H9 (cell line): Measurements from ENCODE around the gene ZBTB12. TPM values are rescaled to one million over a fixed set of nuclear protein-coding genes. Genes with fewer than 3 reads are reported as not detected.

Experiments
- DNase-seq: peaks from one replicate; pipeline ENCODE4 v3.0.0-alpha.2; 2017
- H2AFZ ChIP-seq: one replicate; pipeline ENCODE4 v1.6.1; 2013; ENCODE audit warnings: mild to moderate bottlenecking, low read length, control low read depth, moderate library complexity
- H2AK5ac ChIP-seq: 2 replicates; pipeline ENCODE4 v1.6.1; 2013; ENCODE audit warnings: low read length, control low read depth, mixed read lengths; ENCODE audit not compliant: insufficient read length
- H2BK120ac ChIP-seq: one replicate; pipeline ENCODE4 v1.6.1; 2013; ENCODE audit warnings: low read depth, mild to moderate bottlenecking, low read length, control low read depth, inconsistent platforms; ENCODE audit not compliant: poor library complexity, severe bottlenecking
- H2BK12ac ChIP-seq: 2 replicates; pipeline ENCODE4 v1.6.1; 2013; ENCODE audit warnings: low read length, control low read depth, mixed read lengths, low read depth; ENCODE audit not compliant: insufficient read length
- H2BK15ac ChIP-seq: 2 replicates; pipeline ENCODE4 v1.6.1; 2013; ENCODE audit warnings: low read depth, low read length, control low read depth
- H2BK20ac ChIP-seq: one replicate; pipeline ENCODE4 v1.6.1; 2013; ENCODE audit warnings: low read depth, mild to moderate bottlenecking, low read length, control low read depth, inconsistent platforms; ENCODE audit not compliant: poor library complexity, severe bottlenecking
- H2BK5ac ChIP-seq: 2 replicates; pipeline ENCODE4 v1.6.1; 2013; ENCODE audit warnings: low read length, control low read depth, mixed read lengths; ENCODE audit not compliant: insufficient read length
- H3K14ac ChIP-seq: 2 replicates; pipeline ENCODE4 v1.6.1; 2013; ENCODE audit warnings: low read length, control low read depth; ENCODE audit not compliant: insufficient read depth
- H3K18ac ChIP-seq: 2 replicates; pipeline ENCODE4 v1.6.1; 2013; ENCODE audit warnings: low read depth, mild to moderate bottlenecking, mixed read lengths, low read length, control low read depth; ENCODE audit not compliant: insufficient read length
- H3K23ac ChIP-seq: 2 replicates; pipeline ENCODE4 v1.6.1; 2013; ENCODE audit warnings: low read length, control low read depth, mixed read lengths, low read depth; ENCODE audit not compliant: insufficient read length
- H3K23me2 ChIP-seq: 2 replicates; pipeline ENCODE4 v1.6.1; 2013; ENCODE audit warnings: low read depth, mild to moderate bottlenecking, mixed read lengths, low read length, control low read depth; ENCODE audit not compliant: insufficient read length, poor library complexity, severe bottlenecking
- H3K27ac ChIP-seq: 2 replicates; pipeline ENCODE4 v1.5.1; 2013; ENCODE audit warnings: low read length, control low read depth, mixed read lengths, low read depth; ENCODE audit not compliant: insufficient read length
- H3K27me3 ChIP-seq: 2 replicates; pipeline ENCODE4 v1.6.1; 2013; ENCODE audit warnings: low read length, control low read depth, inconsistent platforms; ENCODE audit not compliant: insufficient read depth
- H3K4ac ChIP-seq: 2 replicates; pipeline ENCODE4 v1.6.1; 2013; ENCODE audit warnings: low read depth, mild to moderate bottlenecking, control low read depth, inconsistent platforms, low read length, moderate library complexity
- H3K4me1 ChIP-seq: 2 replicates; pipeline ENCODE4 v1.6.1; 2013; ENCODE audit warnings: low read length, control low read depth, inconsistent platforms; ENCODE audit not compliant: insufficient read depth
- H3K4me2 ChIP-seq: 2 replicates; pipeline ENCODE4 v1.6.1; 2013; ENCODE audit warnings: low read length, control low read depth, mixed read lengths; ENCODE audit not compliant: insufficient read length, insufficient read depth
- H3K56ac ChIP-seq: 2 replicates; pipeline ENCODE4 v1.6.1; 2013; ENCODE audit warnings: low read depth, mild to moderate bottlenecking, mixed read lengths, low read length, control low read depth; ENCODE audit not compliant: insufficient read length
- H3K79me1 ChIP-seq: 2 replicates; pipeline ENCODE4 v1.6.1; 2013; ENCODE audit warnings: low read depth, mild to moderate bottlenecking, moderate library complexity, low read length, control low read depth, inconsistent platforms; ENCODE audit not compliant: insufficient read depth, poor library complexity, severe bottlenecking
- H3K79me2 ChIP-seq: 2 replicates; pipeline ENCODE4 v1.6.1; 2013; ENCODE audit warnings: low read length, control low read depth, inconsistent platforms; ENCODE audit not compliant: insufficient read depth
- H3K9ac ChIP-seq: 2 replicates; pipeline ENCODE4 v1.6.1; 2013; ENCODE audit warnings: low read length, control low read depth, mixed read lengths; ENCODE audit not compliant: insufficient read length; ENCODE audit errors: extremely low read depth
- H3K9me3 ChIP-seq: one replicate; pipeline ENCODE4 v1.6.1; 2013; ENCODE audit warnings: low read depth, low read length, inconsistent platforms; ENCODE audit not compliant: control insufficient read depth
- H3T11ph ChIP-seq: one replicate; pipeline ENCODE4 v1.6.1; 2013; ENCODE audit warnings: mild to moderate bottlenecking, low read length, control low read depth, inconsistent platforms
- H4K20me1 ChIP-seq: one replicate; pipeline ENCODE4 v1.6.1; 2013; ENCODE audit not compliant: control insufficient read depth, insufficient read length, insufficient read depth
- H4K5ac ChIP-seq: 2 replicates; pipeline ENCODE4 v1.6.1; 2013; ENCODE audit warnings: low read depth, mild to moderate bottlenecking, mixed read lengths, low read length, control low read depth; ENCODE audit not compliant: insufficient read length
- H4K8ac ChIP-seq: replicated peaks from 2 replicates; pipeline ENCODE4 v1.6.1; 2013; ENCODE audit warnings: low read length, control low read depth, mixed read lengths, low read depth; ENCODE audit not compliant: insufficient read length
- H4K91ac ChIP-seq: 2 replicates; pipeline ENCODE4 v1.6.1; 2013; ENCODE audit warnings: low read depth, mild to moderate bottlenecking, moderate library complexity, mixed read lengths, low read length, control low read depth; ENCODE audit not compliant: insufficient read length
- H3K27ac Mint-ChIP-seq, 3 experiments: 2 replicates in 2 of 3; 3 replicates in 1 of 3; pipeline ENCODE4 v1.8.0; 2020 to 2021; ENCODE audit warnings: mixed read lengths in 3 of 3, mild to moderate bottlenecking in 1 of 3, moderate library complexity in 1 of 3
- H3K27me3 Mint-ChIP-seq: 2 replicates; pipeline ENCODE4 v1.8.0; 2021; ENCODE audit warnings: low read depth, mild to moderate bottlenecking, moderate library complexity, mixed read lengths
- H3K36me3 Mint-ChIP-seq, 3 experiments: 2 replicates in 2 of 3; 3 replicates in 1 of 3; pipeline ENCODE4 v1.8.0; 2020 to 2021; ENCODE audit warnings: low read depth in 3 of 3, mixed read lengths in 3 of 3; ENCODE audit not compliant: insufficient read depth in 1 of 3
- H3K4me1 Mint-ChIP-seq, 2 experiments: 2 replicates each; pipeline ENCODE4 v1.8.0; 2020; ENCODE audit warnings: mixed read lengths in 2 of 2
- H3K4me3 Mint-ChIP-seq, 2 experiments: 2 replicates in 1 of 2; 3 replicates in 1 of 2; pipeline ENCODE4 v1.8.0; 2020 to 2021; ENCODE audit warnings: mild to moderate bottlenecking in 2 of 2, mixed read lengths in 2 of 2, moderate library complexity in 1 of 2
- H3K9me3 Mint-ChIP-seq, 2 experiments: 2 replicates in 1 of 2; 3 replicates in 1 of 2; pipeline ENCODE4 v1.8.0; 2020; ENCODE audit warnings: mild to moderate bottlenecking in 2 of 2, mixed read lengths in 2 of 2, moderate library complexity in 1 of 2
- WGBS: extraction: QIAGEN DNeasy Blood & Tissue Kit; methylation state at CpG from one replicate; pipeline ENCODE4 v1.1.7; 2013; ENCODE audit warnings: missing lambda C conversion rate, low lambda C conversion rate, mixed read lengths; ENCODE audit not compliant: insufficient read length; ENCODE audit errors: extremely low coverage; 5-methylcytosine and 5-hydroxymethylcytosine counted together
- total RNA-seq: library from RNA; stranded (reverse); gene quantifications from 2 replicates; pipeline ENCODE4 v1.2.1, GENCODE V29; 2021
- TF ChIP-seq, protein P1 (sequence below): fragments of 200-600 bp; sonication (generic); conservative IDR thresholded peaks from 3 replicates; pipeline ENCODE4 v1.8.0; 2021; ENCODE audit warnings: antibody characterized with exemption, mild to moderate bottlenecking

Gene ZBTB12
- total RNA-seq, 1 experiment from 2014 or later, result 31.0 TPM

DNA sequence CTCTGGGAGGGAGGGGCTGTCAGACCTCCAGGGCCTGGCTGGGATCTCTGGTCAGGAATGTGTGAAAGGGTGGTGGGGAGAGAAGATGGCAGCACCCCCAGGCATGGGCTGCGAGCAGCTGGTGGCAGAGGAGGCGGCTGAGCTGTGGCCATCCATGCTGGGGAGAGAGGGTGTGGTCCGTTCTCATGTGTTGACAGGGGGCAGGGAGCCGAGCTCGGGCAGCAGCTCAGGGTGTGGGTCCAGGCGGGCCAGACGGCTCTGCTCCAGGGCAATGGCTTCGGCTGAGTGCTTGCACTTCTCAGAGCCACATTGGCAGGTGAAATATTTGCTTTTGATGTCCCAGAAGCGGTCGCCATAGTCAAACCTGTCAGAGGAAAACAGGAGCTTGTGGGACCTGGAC is 22.0 kb downstream of the ZBTB12 start:
- Histone ChIP-seq H3K23ac (no peak overlapping the region), H3K14ac (no peak overlapping the region), H3K18ac (no peak overlapping the region), H3K79me1 (no peaks in the 10 kb centered on the region), H3K4ac (no peak overlapping the region), H3K27me3 (no peaks in the 10 kb centered on the region), H2AK5ac (no peak overlapping the region), H3K4me2 (no peak overlapping the region), H2AFZ (no peak overlapping the region), H3K56ac (no peak overlapping the region), H3K9ac (no peak overlapping the region), H2BK15ac (no peak overlapping the region), H3K4me1 (no peaks in the 10 kb centered on the region), H2BK12ac (no peak overlapping the region), H2BK5ac (no peak overlapping the region), H3K27ac (no peak overlapping the region), H4K20me1 (no peaks in the 10 kb centered on the region), H4K5ac (no peak overlapping the region), H4K8ac (no peak overlapping the region), H3K79me2 (no peaks in the 10 kb centered on the region), H2BK120ac (no peak overlapping the region), H2BK20ac (no peak overlapping the region), H3K9me3 (no peaks in the 10 kb centered on the region), H3T11ph (no peak overlapping the region), H3K23me2 (no peaks in the 10 kb centered on the region), H4K91ac (no peak overlapping the region)
- DNase-seq, result peak; percentile 24
- Mint-ChIP-seq H3K4me1 (peaks cover 3 to 27% of the 10 kb centered on the region in 2 experiments), H3K36me3 (peaks cover 37 to 53% (median 53%) of the 10 kb centered on the region in 3 experiments; a peak in 6 of 7 replicates), H3K4me3 (no peak overlapping the region), H3K27me3 (no peaks in the 10 kb centered on the region; the same call in 1 of the 2 replicates), H3K9me3 (no peaks in the 10 kb centered on the region), H3K27ac (peak overlapping the region in 1 of 3 experiments; percentile 67; a peak in 1 of 7 replicates)
- no CpG with 5 or more reads among the region's 10 CpGs for WGBS
- TF ChIP-seq, protein P1, sequence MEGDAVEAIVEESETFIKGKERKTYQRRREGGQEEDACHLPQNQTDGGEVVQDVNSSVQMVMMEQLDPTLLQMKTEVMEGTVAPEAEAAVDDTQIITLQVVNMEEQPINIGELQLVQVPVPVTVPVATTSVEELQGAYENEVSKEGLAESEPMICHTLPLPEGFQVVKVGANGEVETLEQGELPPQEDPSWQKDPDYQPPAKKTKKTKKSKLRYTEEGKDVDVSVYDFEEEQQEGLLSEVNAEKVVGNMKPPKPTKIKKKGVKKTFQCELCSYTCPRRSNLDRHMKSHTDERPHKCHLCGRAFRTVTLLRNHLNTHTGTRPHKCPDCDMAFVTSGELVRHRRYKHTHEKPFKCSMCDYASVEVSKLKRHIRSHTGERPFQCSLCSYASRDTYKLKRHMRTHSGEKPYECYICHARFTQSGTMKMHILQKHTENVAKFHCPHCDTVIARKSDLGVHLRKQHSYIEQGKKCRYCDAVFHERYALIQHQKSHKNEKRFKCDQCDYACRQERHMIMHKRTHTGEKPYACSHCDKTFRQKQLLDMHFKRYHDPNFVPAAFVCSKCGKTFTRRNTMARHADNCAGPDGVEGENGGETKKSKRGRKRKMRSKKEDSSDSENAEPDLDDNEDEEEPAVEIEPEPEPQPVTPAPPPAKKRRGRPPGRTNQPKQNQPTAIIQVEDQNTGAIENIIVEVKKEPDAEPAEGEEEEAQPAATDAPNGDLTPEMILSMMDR, result no peak
